NCI-H1105 treated with DMSO at 0.1 percent for 48 hours (cell line): ENCODE data around the gene OR11H6.
"Not testable (repeated sequence)": the region's sequence is repeated elsewhere in the genome, so short reads cannot be mapped to it uniquely, and the experiment has no call there.

ENCODE experiments used
- DNase-seq: peaks from one replicate; lab custom pipeline; 2025; lab: John Stamatoyannopoulos, UW

OR11H6 gene

DNA sequence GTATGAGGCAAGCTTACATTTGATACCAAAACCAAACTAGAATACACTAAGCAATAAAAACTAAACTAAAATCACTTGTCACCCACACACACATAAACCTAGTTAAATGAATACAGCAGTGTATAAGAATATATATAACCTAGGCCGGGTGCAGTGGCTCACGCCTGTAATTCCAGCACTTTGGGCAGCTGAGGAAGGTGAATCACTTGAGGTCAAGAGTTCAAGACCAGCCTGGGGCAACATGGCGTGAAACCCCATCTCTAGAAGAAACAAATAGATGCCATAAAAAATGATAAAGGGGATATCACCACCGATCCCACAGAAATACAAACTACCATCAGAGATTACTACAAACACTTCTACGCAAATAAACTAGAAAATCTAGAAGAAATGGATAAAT, 40.9 kb downstream of the OR11H6 start:
- DNase-seq, result not testable (repeated sequence)

DNA sequence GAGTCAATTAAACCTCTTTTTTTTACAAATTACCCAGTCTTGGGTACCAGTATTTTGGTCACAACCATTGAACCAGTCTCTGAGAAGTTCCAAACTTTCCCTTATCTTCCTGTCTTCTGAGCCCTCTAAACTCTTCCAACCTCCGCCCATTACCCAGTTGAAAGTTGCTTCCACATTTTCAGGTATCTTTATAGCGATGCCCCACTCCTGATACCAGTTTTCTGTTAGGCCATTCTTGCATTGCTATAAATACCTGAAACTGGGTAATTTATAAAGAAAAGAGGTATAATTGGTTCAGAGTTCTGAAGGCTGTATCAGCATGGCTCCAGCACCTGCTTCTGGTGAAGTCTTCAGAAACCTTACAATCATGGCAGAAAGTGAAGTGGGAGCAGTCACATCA, 50.6 kb downstream of the OR11H6 start:
- no peak for DNase-seq
